Trophoblast cell (in vitro differentiated cells and primary cell): ENCODE results near the gene C17orf67.

Experiments
- DNase-seq, 2 donors: peaks; one replicate each; pipeline ENCODE4 v3.0.0-alpha.2; 2016
- H2AFZ ChIP-seq: 2 replicates; pipeline ENCODE4 v1.6.1; 2013; ENCODE audit warnings: low read length, moderate library complexity, mild to moderate bottlenecking; ENCODE audit not compliant: insufficient read depth, poor library complexity
- H2AK5ac ChIP-seq: 2 replicates; pipeline ENCODE4 v1.6.1; 2013; ENCODE audit warnings: mild to moderate bottlenecking, low read length
- H2BK120ac ChIP-seq: 2 replicates; pipeline ENCODE4 v1.6.1; 2013; ENCODE audit warnings: low read length, mild to moderate bottlenecking, moderate library complexity; ENCODE audit not compliant: insufficient read depth, poor library complexity
- H2BK12ac ChIP-seq: 2 replicates; pipeline ENCODE4 v1.6.1; 2013; ENCODE audit warnings: mild to moderate bottlenecking, low read length, moderate library complexity
- H2BK5ac ChIP-seq: 2 replicates; pipeline ENCODE4 v1.6.1; 2013; ENCODE audit warnings: low read length, low read depth, moderate library complexity, mild to moderate bottlenecking; ENCODE audit not compliant: poor library complexity
- H3K14ac ChIP-seq: 2 replicates; pipeline ENCODE4 v1.6.1; 2013; ENCODE audit warnings: mild to moderate bottlenecking, low read length
- H3K18ac ChIP-seq: 2 replicates; pipeline ENCODE4 v1.6.1; 2013; ENCODE audit warnings: mild to moderate bottlenecking, low read length
- H3K23ac ChIP-seq: 2 replicates; pipeline ENCODE4 v1.6.1; 2013; ENCODE audit warnings: low read length
- H3K27ac ChIP-seq: 2 replicates; pipeline ENCODE4 v1.5.1; 2013; ENCODE audit warnings: low read depth, mild to moderate bottlenecking, inconsistent platforms, low read length, moderate library complexity
- H3K27me3 ChIP-seq: 2 replicates; pipeline ENCODE4 v1.6.1; 2013; ENCODE audit warnings: inconsistent platforms, mild to moderate bottlenecking, low read length, moderate library complexity; ENCODE audit not compliant: insufficient read depth
- H3K36me3 ChIP-seq, 2 experiments: 1 replicate in 1 of 2; 2 replicates in 1 of 2; pipeline ENCODE4 v1.6.1; 2013; ENCODE audit warnings: low read length in 2 of 2, mild to moderate bottlenecking in 2 of 2, moderate library complexity in 1 of 2; ENCODE audit not compliant: insufficient read depth in 2 of 2, control insufficient read depth in 1 of 2
- H3K4ac ChIP-seq: 2 replicates; pipeline ENCODE4 v1.6.1; 2013; ENCODE audit warnings: low read depth, mild to moderate bottlenecking, low read length, moderate library complexity
- H3K4me1 ChIP-seq, 2 experiments: 1 replicate in 1 of 2; 2 replicates in 1 of 2; pipeline ENCODE4 v1.6.1; 2013; ENCODE audit warnings: low read length in 2 of 2, mild to moderate bottlenecking in 2 of 2, moderate library complexity in 1 of 2; ENCODE audit not compliant: insufficient read depth in 2 of 2, control insufficient read depth in 1 of 2
- H3K4me2 ChIP-seq: 2 replicates; pipeline ENCODE4 v1.6.1; 2013; ENCODE audit warnings: inconsistent platforms, mild to moderate bottlenecking, low read length, moderate library complexity
- H3K4me3 ChIP-seq: 2 replicates; pipeline ENCODE4 v1.5.1; 2013; ENCODE audit warnings: mild to moderate bottlenecking, low read depth, low read length, inconsistent platforms
- H3K79me1 ChIP-seq: one replicate; pipeline ENCODE4 v1.6.1; 2013; ENCODE audit warnings: low read length
- H3K79me2 ChIP-seq: 2 replicates; pipeline ENCODE4 v1.6.1; 2013; ENCODE audit warnings: low read length, mild to moderate bottlenecking; ENCODE audit not compliant: control insufficient read depth, insufficient read depth, poor library complexity
- H3K9ac ChIP-seq: 2 replicates; pipeline ENCODE4 v1.6.1; 2013; ENCODE audit warnings: mild to moderate bottlenecking, low read length
- H3K9me3 ChIP-seq: 2 replicates; pipeline ENCODE4 v1.6.1; 2013; ENCODE audit warnings: low read depth, mild to moderate bottlenecking, control low read depth, inconsistent platforms, low read length; ENCODE audit not compliant: insufficient read depth
- H4K12ac ChIP-seq: 2 replicates; pipeline ENCODE4 v1.6.1; 2013; ENCODE audit warnings: low read depth, mild to moderate bottlenecking, low read length, moderate library complexity
- H4K8ac ChIP-seq: 2 replicates; pipeline ENCODE4 v1.6.1; 2013; ENCODE audit warnings: low read depth, mild to moderate bottlenecking, low read length, moderate library complexity
- H4K91ac ChIP-seq: one replicate; pipeline ENCODE4 v1.6.1; 2013; ENCODE audit warnings: low read depth, mild to moderate bottlenecking, low read length, moderate library complexity
- WGBS: extraction: QIAGEN DNeasy Blood & Tissue Kit; methylation state at CpG from one replicate; pipeline ENCODE4 v1.1.7; 2013; ENCODE audit warnings: missing lambda C conversion rate; ENCODE audit not compliant: insufficient read length, insufficient coverage; ENCODE audit errors: extremely low coverage; 5-methylcytosine and 5-hydroxymethylcytosine counted together

The C17orf67 gene

DNA sequence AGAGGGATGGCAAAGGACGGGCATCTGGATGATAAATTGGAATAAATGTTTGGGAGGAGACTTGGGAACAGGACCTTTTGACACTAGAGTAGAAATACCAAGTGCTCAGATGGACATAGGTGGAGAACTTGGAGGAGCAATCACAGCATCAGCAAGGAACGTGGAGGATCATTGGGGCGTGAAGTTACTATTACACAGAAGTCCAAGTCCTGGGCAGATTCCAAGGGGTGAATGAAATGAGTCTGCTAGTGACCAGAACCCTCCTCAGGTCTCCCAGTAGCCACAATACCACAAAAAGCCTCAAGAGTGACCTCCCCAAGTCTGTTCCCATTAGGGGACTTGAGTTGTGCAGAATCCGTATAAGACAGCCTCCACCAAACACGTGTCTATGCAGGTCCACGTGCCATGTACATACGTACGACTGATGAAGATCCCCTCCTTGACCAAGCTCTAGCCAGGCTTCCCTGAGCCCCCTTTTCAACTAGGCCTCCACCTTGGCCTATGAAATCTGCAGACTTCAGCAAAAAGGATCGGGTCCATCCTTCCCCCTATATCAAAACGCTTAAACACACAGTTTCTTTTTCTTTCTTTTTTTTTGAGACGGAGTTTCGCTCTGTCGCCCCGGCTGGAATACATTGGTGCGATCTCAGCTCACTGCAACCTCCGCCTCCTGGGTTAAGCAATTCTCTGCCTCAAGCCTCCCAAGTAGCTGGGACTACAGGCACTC is 2.2 kb downstream of the C17orf67 start:
- Histone ChIP-seq H2AK5ac (no peak overlapping the region), H3K79me2 (peaks cover 5% of the 10 kb centered on the region), H3K4ac (no peak overlapping the region), H3K79me1 (peaks cover 10% of the 10 kb centered on the region), H4K8ac (no peak overlapping the region), H3K4me1 (peaks cover 5 to 6% of the 10 kb centered on the region in 2 experiments), H3K27ac (no peak overlapping the region), H3K9ac (no peak overlapping the region), H4K91ac (no peak overlapping the region), H3K27me3 (no peaks in the 10 kb centered on the region), H3K36me3 (peaks cover 3 to 4% of the 10 kb centered on the region in 2 experiments), H2AFZ (no peak overlapping the region), H3K9me3 (no peaks in the 10 kb centered on the region), H3K14ac (no peak overlapping the region), H3K4me3 (no peak overlapping the region), H2BK120ac (no peak overlapping the region), H3K4me2 (no peak overlapping the region), H3K18ac (no peak overlapping the region), H2BK12ac (no peak overlapping the region), H3K23ac (no peak overlapping the region), H2BK5ac (no peak overlapping the region), H4K12ac (no peak overlapping the region)
- DNase-seq = no peak
- no CpG with 5 or more reads among the region's 16 CpGs for WGBS

DNA sequence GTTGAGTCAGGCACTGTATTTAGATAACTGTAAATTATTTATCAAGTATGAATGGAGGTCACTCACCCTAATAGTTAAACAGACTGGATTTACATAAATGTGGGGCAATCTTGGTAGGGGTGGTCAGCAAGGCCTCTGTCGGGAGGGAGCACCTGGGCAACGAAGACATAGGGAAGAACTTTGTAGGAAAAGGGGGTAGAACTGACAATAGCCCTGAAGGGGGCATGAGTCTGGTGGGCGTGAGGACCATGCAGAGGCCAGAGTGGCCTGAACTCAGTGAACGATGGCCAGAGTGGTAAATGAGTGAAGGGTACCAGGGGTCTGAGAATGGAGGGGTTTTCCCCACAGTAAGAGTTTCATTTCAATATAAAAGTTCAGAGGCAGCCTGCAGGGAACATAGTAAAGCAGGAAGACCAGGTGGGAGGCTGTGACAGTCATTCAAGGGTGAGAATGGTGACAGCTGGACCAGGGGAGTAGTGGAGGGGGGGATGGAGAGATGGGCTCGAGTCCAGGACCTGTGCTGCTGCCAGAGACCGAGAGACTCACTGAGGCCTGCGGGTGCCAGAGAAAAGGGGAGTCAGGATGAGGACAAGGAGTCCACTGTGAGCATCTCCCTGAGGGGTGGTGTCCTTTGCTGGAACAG is 2.9 kb downstream of the C17orf67 start:
- no peak overlapping the region for H3K14ac ChIP-seq
- no peak overlapping the region for H4K12ac ChIP-seq
- H3K79me1 ChIP-seq = peaks cover 10% of the 10 kb centered on the region
- H2AK5ac ChIP-seq = no peak overlapping the region
- peaks cover 5 to 6% of the 10 kb centered on the region in 2 experiments for H3K4me1 ChIP-seq
- no peak overlapping the region for H3K4me2 ChIP-seq
- no peak overlapping the region for H2BK120ac ChIP-seq
- H2AFZ ChIP-seq = no peak overlapping the region
- WGBS = no CpG with 5 or more reads among the region's 7 CpGs
- no peaks in the 10 kb centered on the region for H3K27me3 ChIP-seq
- no peak overlapping the region for H3K9ac ChIP-seq
- no peak overlapping the region for H2BK12ac ChIP-seq
- H3K9me3 ChIP-seq = no peaks in the 10 kb centered on the region
- peaks cover 5% of the 10 kb centered on the region for H3K79me2 ChIP-seq
- no peak overlapping the region for H3K23ac ChIP-seq
- H3K18ac ChIP-seq = no peak overlapping the region
- H3K36me3 ChIP-seq = peaks cover 3 to 4% of the 10 kb centered on the region in 2 experiments
- no peak overlapping the region for H2BK5ac ChIP-seq
- H3K27ac ChIP-seq = no peak overlapping the region
- no peak overlapping the region for H3K4me3 ChIP-seq
- H3K4ac ChIP-seq = no peak overlapping the region
- no peak overlapping the region for H4K91ac ChIP-seq
- H4K8ac ChIP-seq = no peak overlapping the region
- DNase-seq = no peak

DNA sequence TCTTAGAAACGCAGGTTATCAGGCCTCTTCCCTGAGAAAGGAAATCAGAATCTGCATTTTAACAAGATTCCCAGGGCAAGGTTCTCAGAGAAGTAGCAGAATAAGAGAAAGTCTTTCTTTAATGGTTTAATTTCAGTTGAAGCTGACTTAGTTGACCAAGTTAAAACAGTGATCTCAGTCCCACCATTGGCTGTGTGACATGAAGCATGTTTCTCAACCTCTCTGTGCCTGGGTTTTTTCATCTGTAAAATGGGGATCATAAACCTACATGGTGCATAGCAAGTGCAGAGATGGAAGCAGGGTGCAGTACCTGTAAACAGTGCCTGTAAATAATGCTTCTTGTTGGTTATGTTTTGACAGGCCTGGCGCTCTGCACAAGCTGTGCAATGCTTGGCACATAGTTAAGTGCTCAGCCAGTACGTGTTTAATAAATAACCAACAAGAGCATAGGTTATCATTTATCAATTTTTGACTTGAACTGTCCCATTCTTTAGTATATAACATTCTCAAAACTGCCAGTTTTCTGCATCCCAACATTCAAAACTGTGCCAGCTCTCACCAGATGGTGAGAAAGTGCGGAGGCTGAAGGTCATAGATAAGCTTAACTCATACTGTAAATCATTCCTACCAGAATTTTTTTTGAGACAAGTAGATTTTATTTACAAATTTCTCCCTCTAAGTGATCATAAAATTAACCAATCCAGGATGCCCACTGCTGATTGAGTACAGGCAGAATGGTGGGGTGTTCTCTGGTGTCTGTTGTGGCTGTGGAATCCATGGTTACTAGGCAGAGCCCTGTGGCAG is 6.9 kb downstream of the C17orf67 start:
- H4K8ac ChIP-seq = no peak overlapping the region
- no peak for DNase-seq
- no peak overlapping the region for H3K18ac ChIP-seq
- peaks cover 3 to 4% of the 10 kb centered on the region in 2 experiments for H3K36me3 ChIP-seq
- no peak overlapping the region for H3K14ac ChIP-seq
- H3K27ac ChIP-seq = no peak overlapping the region
- no CpG with 5 or more reads among the region's 4 CpGs for WGBS
- no peak overlapping the region for H2BK12ac ChIP-seq
- no peaks in the 10 kb centered on the region for H3K79me2 ChIP-seq
- no peak overlapping the region for H2BK5ac ChIP-seq
- H3K9me3 ChIP-seq = no peaks in the 10 kb centered on the region
- H3K4me1 ChIP-seq = no peaks in the 10 kb centered on the region
- H2BK120ac ChIP-seq = no peak overlapping the region
- H3K4me2 ChIP-seq = no peak overlapping the region
- no peak overlapping the region for H4K91ac ChIP-seq
- no peaks in the 10 kb centered on the region for H3K27me3 ChIP-seq
- H2AK5ac ChIP-seq = no peak overlapping the region
- H2AFZ ChIP-seq = no peak overlapping the region
- H3K79me1 ChIP-seq = no peaks in the 10 kb centered on the region
- no peak overlapping the region for H3K23ac ChIP-seq
- H3K4me3 ChIP-seq = no peak overlapping the region
- H3K9ac ChIP-seq = no peak overlapping the region
- no peak overlapping the region for H3K4ac ChIP-seq
- no peak overlapping the region for H4K12ac ChIP-seq

DNA sequence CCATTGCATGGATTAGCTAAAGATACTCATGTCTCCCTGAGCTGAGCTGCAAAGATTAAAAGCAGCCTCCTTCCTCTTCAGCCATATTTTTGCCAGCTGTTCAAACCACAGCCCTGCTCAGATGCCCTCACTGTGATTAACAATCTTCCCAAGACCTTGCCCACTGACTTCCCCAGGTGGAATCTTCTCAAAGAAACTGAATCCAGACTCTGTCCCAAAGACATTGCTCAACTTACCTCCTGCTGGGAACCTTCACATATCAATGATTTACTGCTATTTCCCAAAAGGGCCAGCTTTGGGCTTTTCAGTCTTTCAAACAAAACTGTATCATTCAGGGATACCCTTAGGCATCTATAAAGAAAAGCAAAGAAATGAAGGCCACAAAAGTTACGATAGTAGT is 9.2 kb downstream of the C17orf67 start:
- Histone ChIP-seq H2BK120ac (no peak overlapping the region), H4K8ac (no peak overlapping the region), H4K12ac (no peak overlapping the region), H2AK5ac (no peak overlapping the region), H3K9me3 (no peaks in the 10 kb centered on the region), H2AFZ (no peak overlapping the region), H2BK12ac (no peak overlapping the region), H3K27ac (no peak overlapping the region), H3K36me3 (no peaks in the 10 kb centered on the region), H3K4me2 (no peak overlapping the region), H3K4me3 (no peak overlapping the region), H3K18ac (no peak overlapping the region), H3K4ac (no peak overlapping the region), H3K4me1 (no peaks in the 10 kb centered on the region), H3K14ac (no peak overlapping the region), H3K79me2 (no peaks in the 10 kb centered on the region), H4K91ac (no peak overlapping the region), H3K9ac (no peak overlapping the region), H3K23ac (no peak overlapping the region), H3K27me3 (no peaks in the 10 kb centered on the region), H2BK5ac (no peak overlapping the region), H3K79me1 (no peaks in the 10 kb centered on the region)
- no CpG with 5 or more reads among the region's 1 CpG for WGBS
- DNase-seq = no peak
